Peyer's patch (tissue), 4 donors: Measurements from ENCODE around the gene POLR1A.

Source experiments
- POLR2A ChIP-seq, 2 donors: fragments of 450-650 bp; IDR thresholded peaks; one replicate each; pipeline ENCODE4 v1.5.1; 2017; ENCODE audit warnings: antibody characterized with exemption in 2 of 2, mild to moderate bottlenecking in 2 of 2, moderate library complexity in 2 of 2
- TF ChIP-seq, protein P1 (sequence below), 6 experiments: fragments of 450-650 bp in 4 of 6; fragments of 200-600 bp in 2 of 6; sonication (generic) in 1 of 6; IDR thresholded peaks; one replicate each; pipeline ENCODE4 v1.5.1; 2017 to 2019; ENCODE audit warnings: antibody characterized with exemption in 6 of 6, mild to moderate bottlenecking in 3 of 6, moderate library complexity in 1 of 6

DNA sequence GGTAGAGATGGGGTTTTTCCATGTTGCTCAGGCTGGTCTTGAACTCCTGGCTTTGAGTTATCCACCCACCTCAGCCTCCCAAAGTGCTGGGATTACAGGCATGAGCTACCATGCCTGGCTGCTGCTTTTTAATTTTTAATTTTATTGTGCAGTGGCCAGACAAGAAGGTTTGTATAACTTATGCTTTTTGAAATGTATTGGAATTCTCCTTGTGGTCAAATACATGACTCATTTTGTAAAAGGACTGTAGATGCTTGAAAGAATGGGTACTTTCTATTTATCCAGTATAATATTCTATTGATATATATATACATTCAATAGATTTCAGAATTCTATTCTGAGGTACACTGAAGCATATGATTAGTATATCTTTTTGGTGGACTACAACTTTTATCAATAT, 134.3 kb downstream of the POLR1A start:
- TF ChIP-seq, protein P1, sequence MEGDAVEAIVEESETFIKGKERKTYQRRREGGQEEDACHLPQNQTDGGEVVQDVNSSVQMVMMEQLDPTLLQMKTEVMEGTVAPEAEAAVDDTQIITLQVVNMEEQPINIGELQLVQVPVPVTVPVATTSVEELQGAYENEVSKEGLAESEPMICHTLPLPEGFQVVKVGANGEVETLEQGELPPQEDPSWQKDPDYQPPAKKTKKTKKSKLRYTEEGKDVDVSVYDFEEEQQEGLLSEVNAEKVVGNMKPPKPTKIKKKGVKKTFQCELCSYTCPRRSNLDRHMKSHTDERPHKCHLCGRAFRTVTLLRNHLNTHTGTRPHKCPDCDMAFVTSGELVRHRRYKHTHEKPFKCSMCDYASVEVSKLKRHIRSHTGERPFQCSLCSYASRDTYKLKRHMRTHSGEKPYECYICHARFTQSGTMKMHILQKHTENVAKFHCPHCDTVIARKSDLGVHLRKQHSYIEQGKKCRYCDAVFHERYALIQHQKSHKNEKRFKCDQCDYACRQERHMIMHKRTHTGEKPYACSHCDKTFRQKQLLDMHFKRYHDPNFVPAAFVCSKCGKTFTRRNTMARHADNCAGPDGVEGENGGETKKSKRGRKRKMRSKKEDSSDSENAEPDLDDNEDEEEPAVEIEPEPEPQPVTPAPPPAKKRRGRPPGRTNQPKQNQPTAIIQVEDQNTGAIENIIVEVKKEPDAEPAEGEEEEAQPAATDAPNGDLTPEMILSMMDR (IDR thresholded peaks at IDR 0.05): no peak
- TF ChIP-seq POLR2A (IDR thresholded peaks at IDR 0.05): no peak
